SK-N-SH treated with all-trans-retinoic acid at 6 μM for 48 hours (cell line): Measurements from ENCODE around the gene PTPRJ.

Experiments used
- CSRNP3 ChIP-seq: fragments of 250-450 bp; sonication (Bioruptor Pico); IDR thresholded peaks from 2 replicates; pipeline ENCODE4 v1.5.1; 2021; ENCODE audit warnings: mild to moderate bottlenecking, moderate library complexity
- PATZ1 ChIP-seq: fragments of 250-450 bp; sonication (Bioruptor Pico); IDR thresholded peaks from 2 replicates; pipeline ENCODE4 v1.8.0; 2020; ENCODE audit warnings: mild to moderate bottlenecking, moderate library complexity, borderline replicate concordance
- POU6F1 ChIP-seq: fragments of 250-450 bp; sonication (Bioruptor Pico); IDR thresholded peaks from 2 replicates; pipeline ENCODE4 v1.8.0; 2021; ENCODE audit warnings: low read depth, mild to moderate bottlenecking, moderate library complexity, borderline replicate concordance
- PPARA ChIP-seq: fragments of 250-450 bp; sonication (Bioruptor Pico); IDR thresholded peaks from 2 replicates; pipeline ENCODE4 v1.5.0; 2020; ENCODE audit warnings: mild to moderate bottlenecking, borderline replicate concordance
- RARB ChIP-seq: fragments of 250-450 bp; sonication (Bioruptor Pico); IDR thresholded peaks from 2 replicates; pipeline ENCODE4 v1.8.0; 2021; ENCODE audit warnings: mild to moderate bottlenecking, moderate library complexity
- TSHZ2 ChIP-seq: fragments of 250-450 bp; sonication (Bioruptor Pico); IDR thresholded peaks from 2 replicates; pipeline ENCODE4 v1.5.0; 2020; ENCODE audit warnings: mild to moderate bottlenecking, moderate library complexity
- ZFP30 ChIP-seq: fragments of 450-650 bp; formaldehyde crosslinking; IDR thresholded peaks from 2 replicates; pipeline ENCODE4 v1.5.0; 2022; ENCODE audit warnings: mild to moderate bottlenecking, moderate library complexity

- no peak for TF ChIP-seq ZFP30 (CRISPR knock-in tag)
- TF ChIP-seq PATZ1 (CRISPR knock-in tag), result no peak
- no peak for TF ChIP-seq PPARA (CRISPR knock-in tag)
- no peak for TF ChIP-seq CSRNP3 (CRISPR knock-in tag)
- no peak for TF ChIP-seq POU6F1 (CRISPR knock-in tag)
- no peak for TF ChIP-seq RARB
- no peak for TF ChIP-seq TSHZ2 (CRISPR knock-in tag)
Observed at GRCh38 chr11:47977623-47978022, 2.7 kb upstream of the PTPRJ start.
